Lower leg skin (tissue), 4 donors: ENCODE measurements around the gene SCFD2. TPM values are rescaled to one million over a fixed set of nuclear protein-coding genes. Genes with fewer than 3 reads are reported as not detected.

Experiments
- DNase-seq, 2 donors: peaks; one replicate each; pipeline ENCODE4 v3.0.0-alpha.2; 2019; ENCODE audit warnings: low spot score in 2 of 2
- H3K4me3 ChIP-seq: fragments of 200-600 bp; sonication (generic); 2 replicates; pipeline ENCODE4 v1.5.1; 2017; ENCODE audit warnings: mild to moderate bottlenecking, low read depth; ENCODE audit not compliant: poor library complexity, severe bottlenecking
- CTCF ChIP-seq, 3 donors: fragments of 450-650 bp; IDR thresholded peaks; one replicate each; pipeline ENCODE4 v1.5.1; 2016; ENCODE audit warnings: antibody characterized with exemption in 3 of 3, mild to moderate bottlenecking in 3 of 3, moderate library complexity in 2 of 3
- POLR2A ChIP-seq, 2 donors: fragments of 450-650 bp; IDR thresholded peaks; one replicate each; pipeline ENCODE4 v1.6.1; 2016 to 2017; ENCODE audit warnings: antibody characterized with exemption in 2 of 2, mild to moderate bottlenecking in 1 of 2, moderate library complexity in 1 of 2
- WGBS, 2 donors: methylation state at CpG; one replicate each; pipeline ENCODE4 v1.1.5; 2018; 5-methylcytosine and 5-hydroxymethylcytosine counted together
- intact Hi-C: fragments of 100-400 bp; cut with DNase I; formaldehyde crosslinking; loops from one replicate; pipeline ENCODE4 v1.15.0; 2023; ENCODE audit warnings: low total_unique reads
- total RNA-seq, 4 donors: library from RNA; depleted of rRNA; stranded (reverse); fragments of >200 nt; gene quantifications; one replicate each; pipeline ENCODE4 v1.1.0, GENCODE V29; 2016

The SCFD2 gene
- total RNA-seq, 4 donors from 2014 or later, result 13.6 to 23.3 (median 19.0) TPM

- intact Hi-C loops, result no loop called here
- TF ChIP-seq POLR2A (IDR thresholded peaks at IDR 0.05) (no peak), CTCF (IDR thresholded peaks at IDR 0.05) (no peak)
- no peak for DNase-seq
- WGBS, 2 donors, result 83 to 88% methylated on average over 5 of the region's 5 CpGs
- H3K4me3 ChIP-seq, result no peak overlapping the region
Observed at GRCh38 chr4:53130896-53131561, 234.8 kb downstream of the SCFD2 start.

- H3K4me3 ChIP-seq, result no peak overlapping the region
- TF ChIP-seq POLR2A (IDR thresholded peaks at IDR 0.05) (no peak), CTCF (IDR thresholded peaks at IDR 0.05) (no peak)
- 4 to 29% methylated on average over 2 of the region's 2 CpGs for WGBS, 2 donors
- intact Hi-C loops, result no loop called here
- peak in 1 of 2 donors; percentile 30 for DNase-seq
Observed at GRCh38 chr4:53128706-53129357, 237.0 kb downstream of the SCFD2 start.

GRCh38 chr4:53128231-53128630 is 237.6 kb downstream of the SCFD2 start:
- TF ChIP-seq POLR2A (IDR thresholded peaks at IDR 0.05) (no peak), CTCF (IDR thresholded peaks at IDR 0.05) (no peak)
- no peak for DNase-seq
- H3K4me3 ChIP-seq, result no peak overlapping the region
- WGBS, 2 donors, result 60 to 72% methylated on average over 4 of the region's 4 CpGs
- intact Hi-C loops, result no loop called here

GRCh38 chr4:53127365-53127764 is 238.5 kb downstream of the SCFD2 start:
- H3K4me3 ChIP-seq, result no peak overlapping the region
- intact Hi-C loops, result no loop called here
- DNase-seq, result no peak
- WGBS, 2 donors, result 90% methylated on average over 5 of the region's 5 CpGs
- no peak for TF ChIP-seq POLR2A (IDR thresholded peaks at IDR 0.05)
- TF ChIP-seq CTCF (IDR thresholded peaks at IDR 0.05), result no peak

GRCh38 chr4:53126099-53126498 is 239.8 kb downstream of the SCFD2 start:
- 93 to 95% methylated on average over 5 of the region's 5 CpGs for WGBS, 2 donors
- intact Hi-C loops, result no loop called here
- no peak for TF ChIP-seq POLR2A (IDR thresholded peaks at IDR 0.05)
- no peak for TF ChIP-seq CTCF (IDR thresholded peaks at IDR 0.05)
- no peak overlapping the region for H3K4me3 ChIP-seq
- DNase-seq, result no peak
